ENCODE measurements around the gene MEF2C.

Gene MEF2C

GRCh38 chr5:88740604-88741185 is 142.3 kb downstream of the MEF2C start:
- no peak overlapping the region for H3K4me3 ChIP-seq (ENCODE audit: low read depth, low read length)
- no peak for TF ChIP-seq CTCF (conservative IDR thresholded peaks at IDR 0.05; ENCODE audit: low read depth, low read length)

GRCh38 chr5:88736494-88736893 is 146.5 kb downstream of the MEF2C start:
- TF ChIP-seq CTCF (conservative IDR thresholded peaks at IDR 0.05; ENCODE audit: low read depth, low read length): no peak
- DNase-seq (ENCODE audit: low read depth): no peak
- no peak overlapping the region for H3K4me3 ChIP-seq (ENCODE audit: low read depth, low read length)

More at GRCh38 chr5:88740604-88741185, 142.3 kb downstream of the MEF2C start:
- no peak for DNase-seq (ENCODE audit: low read depth)

- no peak overlapping the region for H3K4me3 ChIP-seq (ENCODE audit: low read depth, low read length)
- no peak for DNase-seq (ENCODE audit: low read depth)
- TF ChIP-seq CTCF (conservative IDR thresholded peaks at IDR 0.05; ENCODE audit: low read depth, low read length): no peak
Observed at GRCh38 chr5:88734983-88735382, 148.0 kb downstream of the MEF2C start.

GRCh38 chr5:88734191-88734640 is 148.8 kb downstream of the MEF2C start:
- TF ChIP-seq CTCF (conservative IDR thresholded peaks at IDR 0.05; ENCODE audit: low read depth, low read length): no peak
- DNase-seq (ENCODE audit: low read depth): peak; percentile 12
- no peak overlapping the region for H3K4me3 ChIP-seq (ENCODE audit: low read depth, low read length)

GRCh38 chr5:88732862-88733261 is 150.1 kb downstream of the MEF2C start:
- H3K4me3 ChIP-seq (ENCODE audit: low read depth, low read length): no peak overlapping the region
- DNase-seq (ENCODE audit: low read depth): no peak
- TF ChIP-seq CTCF (conservative IDR thresholded peaks at IDR 0.05; ENCODE audit: low read depth, low read length): no peak

- no peak for TF ChIP-seq CTCF (conservative IDR thresholded peaks at IDR 0.05; ENCODE audit: low read depth, low read length)
- no peak overlapping the region for H3K4me3 ChIP-seq (ENCODE audit: low read depth, low read length)
- peak; percentile 33 for DNase-seq (ENCODE audit: low read depth)
Observed at GRCh38 chr5:88732181-88732633, 150.8 kb downstream of the MEF2C start.

- TF ChIP-seq CTCF (conservative IDR thresholded peaks at IDR 0.05; ENCODE audit: low read depth, low read length): no peak
- H3K4me3 ChIP-seq (ENCODE audit: low read depth, low read length): no peak overlapping the region
- no peak for DNase-seq (ENCODE audit: low read depth)
Observed at GRCh38 chr5:88729829-88730182, 153.2 kb downstream of the MEF2C start.
